ENCODE measurements around the gene PPP2R2B. TPM values are rescaled to one million over a fixed set of nuclear protein-coding genes. Genes with fewer than 3 reads are reported as not detected.

Gene PPP2R2B
- total RNA-seq, 1 experiment from 2014 or later: not detected

GRCh38 chr5:146539973-146540372, 338.6 kb downstream of the PPP2R2B start:
- no peaks in the 10 kb centered on the region for H3K79me2 ChIP-seq (ENCODE audit: insufficient read depth, low read length)
- H3K27ac ChIP-seq (ENCODE audit: low read depth, low read length): no peak overlapping the region
- H3K4me3 ChIP-seq (replicated peaks in 1 of 2; ENCODE audit: low read depth in 1 of 2, low read length in 2 of 2): no peak overlapping the region
- BruUV-seq (replicated peaks): no TSS peak
- H3K9ac ChIP-seq (ENCODE audit: low read length): no peak overlapping the region
- no peak for TF ChIP-seq ZFX (IDR thresholded peaks at IDR 0.05)
- no peak for TF ChIP-seq SIN3A (IDR thresholded peaks at IDR 0.05; ENCODE audit: low read depth)
- no peak for TF ChIP-seq FOSL1 (IDR thresholded peaks at IDR 0.05; ENCODE audit: low read depth)
- no peak for TF ChIP-seq EGR1 (IDR thresholded peaks at IDR 0.05; ENCODE audit: low read depth)
- no peak for TF ChIP-seq ZNF274 (IDR thresholded peaks at IDR 0.05; ENCODE audit: low read depth, low read length)
- no peak for TF ChIP-seq YY1 (IDR thresholded peaks at IDR 0.05; ENCODE audit: extremely low read depth, insufficient replicate concordance, low read depth, low read length)
- TF ChIP-seq CEBPB (IDR thresholded peaks at IDR 0.05; ENCODE audit: low read depth): no peak
- TF ChIP-seq EZH2phosphoT487 (IDR thresholded peaks at IDR 0.05; ENCODE audit: borderline replicate concordance): no peak
- TF ChIP-seq CTCF (IDR thresholded peaks at IDR 0.05 in 2 of 3, conservative IDR thresholded peaks at IDR 0.05 in 1 of 3; ENCODE audit: borderline replicate concordance in 1 of 3, insufficient read depth in 1 of 3, low read depth in 2 of 3, low read length in 2 of 3): no peak
- TF ChIP-seq POLR2AphosphoS5 (IDR thresholded peaks at IDR 0.05; ENCODE audit: low read depth, low read length): no peak
- no peak for TF ChIP-seq TCF7L2 (IDR thresholded peaks at IDR 0.05; ENCODE audit: borderline replicate concordance, extremely low read depth, insufficient read depth, insufficient read length)
- no peak for TF ChIP-seq ATF3 (IDR thresholded peaks at IDR 0.05)
- TF ChIP-seq POLR2A (IDR thresholded peaks at IDR 0.05; ENCODE audit: borderline replicate concordance, extremely low read depth, insufficient read depth, insufficient read length): no peak
- no peak for TF ChIP-seq EZH2 (IDR thresholded peaks at IDR 0.05)
- TF ChIP-seq MAX (IDR thresholded peaks at IDR 0.05): no peak
- intact Hi-C loops (cut with micrococcal nuclease): loop anchor here (5.0 kb wide), 2 partner anchors 407 to 827 kb away; no protein-coding TSS in a partner anchor
- ChIA-PET CTCF (interaction anchor here (4.0 kb wide), 1 partner anchor 426 kb away, joined by 81 read pairs; no protein-coding TSS in a partner anchor), POLR2A (no interaction called here), RAD21 (ENCODE audit: low non-redundant PET in 1 of 2, low total read pairs in 2 of 2, uncharacterized antibody in 2 of 2, unreplicated experiment in 2 of 2) (no interaction called here)
- H3K9me2 ChIP-seq (ENCODE audit: insufficient read depth): no peaks in the 10 kb centered on the region
- no peak for DNase-seq (ENCODE audit: low read depth, low spot score)
- H3K36me3 ChIP-seq (ENCODE audit: control insufficient read depth in 1 of 2, insufficient read depth in 2 of 2, low read length in 2 of 2): no peaks in the 10 kb centered on the region
- no peaks in the 10 kb centered on the region for H3K9me3 ChIP-seq (ENCODE audit: control insufficient read depth in 1 of 2, insufficient read depth in 1 of 2, low read depth in 1 of 2, low read length in 2 of 2)
- no peak for ATAC-seq
- no peak overlapping the region for H3K4me2 ChIP-seq (ENCODE audit: low read length)
- no peaks in the 10 kb centered on the region for H3K27me3 ChIP-seq (ENCODE audit: insufficient read depth, low read length)
- H2AFZ ChIP-seq (ENCODE audit: low read depth, low read length, poor library complexity, severe bottlenecking): no peak overlapping the region
- H3K4me1 ChIP-seq (ENCODE audit: control insufficient read depth in 1 of 2, insufficient read depth in 2 of 2, low read length in 2 of 2): no peaks in the 10 kb centered on the region
- H4K20me1 ChIP-seq (ENCODE audit: insufficient read depth): no peaks in the 10 kb centered on the region
